NCI-H524 (cell line): ENCODE measurements around the gene NRG3.

Source experiments
- DNase-seq, 2 experiments: peaks; one replicate each; lab custom pipeline; 2025; lab: John Stamatoyannopoulos, UW

NRG3 gene

DNA sequence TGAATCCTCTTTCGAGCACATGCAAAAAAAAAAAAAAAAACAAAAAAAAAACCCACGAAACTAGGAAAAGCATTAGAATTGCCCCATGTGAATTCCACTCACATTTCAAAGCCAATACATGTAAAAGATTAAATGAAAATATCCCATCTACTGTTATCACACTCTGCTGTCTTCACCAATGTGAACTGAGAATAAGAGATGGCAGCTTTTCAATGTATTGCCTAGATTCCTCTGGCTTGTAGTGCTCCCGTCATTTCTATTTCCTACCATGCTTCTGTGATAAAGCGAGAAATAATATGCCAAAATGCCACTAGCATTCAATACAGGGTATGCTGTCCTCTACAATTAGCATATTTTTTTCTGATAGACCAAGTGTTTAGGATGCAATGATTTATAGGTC, 517.0 kb downstream of the NRG3 start:
- DNase-seq: no peak

DNA sequence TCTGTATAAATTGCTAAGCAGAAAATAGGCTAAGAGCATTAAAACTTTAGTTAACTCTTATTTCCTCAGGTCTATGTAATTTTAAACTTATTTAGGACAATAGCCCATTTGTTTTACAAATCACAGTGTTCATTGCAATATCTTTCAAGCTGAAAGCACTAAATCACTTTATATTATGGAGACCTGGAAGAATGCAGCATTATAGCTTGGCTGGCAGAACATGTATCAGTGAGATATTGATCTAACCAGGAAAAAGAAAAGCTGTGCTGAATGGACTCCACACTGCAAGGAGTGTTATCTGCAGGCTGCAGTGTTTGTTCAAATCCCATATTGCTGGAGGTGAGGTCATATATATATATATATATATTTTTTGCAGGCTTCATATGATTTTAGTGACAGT, 517.5 kb downstream of the NRG3 start:
- no peak for DNase-seq

DNA sequence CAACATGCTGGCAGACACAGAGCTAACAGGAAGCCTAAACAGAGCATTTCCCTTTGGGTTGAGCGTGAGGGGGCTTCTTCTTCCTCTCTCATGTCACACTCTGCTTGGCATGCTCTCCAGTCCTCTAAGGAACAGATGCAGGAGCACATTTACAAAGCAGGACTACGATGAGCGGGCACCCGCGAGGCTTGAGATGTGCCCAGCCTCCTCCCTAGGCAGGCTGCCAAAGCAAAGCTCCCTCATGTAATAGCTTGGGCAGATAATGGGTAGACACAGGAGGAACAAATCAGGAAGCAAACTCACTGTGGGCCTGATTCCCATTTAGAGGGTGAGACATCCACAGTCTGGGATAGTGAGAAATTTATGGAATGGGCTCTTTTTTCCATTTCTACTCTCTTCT, 519.1 kb downstream of the NRG3 start:
- peak in 1 of 2 experiments; percentile 18 for DNase-seq

DNA sequence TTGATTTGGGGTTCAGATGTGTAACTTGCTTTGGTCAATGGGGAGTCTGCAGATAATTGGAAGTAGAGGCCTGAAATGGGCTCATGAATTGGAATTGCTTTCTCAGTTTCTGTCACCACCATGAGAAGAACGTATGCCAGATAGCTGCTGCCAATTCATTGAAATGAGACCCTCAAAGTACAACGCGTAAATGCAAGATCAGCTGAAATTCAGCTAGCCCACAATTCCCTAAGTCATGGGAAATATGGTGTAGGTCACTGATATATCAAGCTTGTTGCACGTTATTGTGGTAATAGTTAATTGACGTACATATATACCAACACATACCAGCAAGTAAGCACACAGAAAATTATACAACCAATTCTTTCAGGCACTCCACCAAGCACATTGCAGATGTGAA, 520.0 kb downstream of the NRG3 start:
- DNase-seq: no peak

DNA sequence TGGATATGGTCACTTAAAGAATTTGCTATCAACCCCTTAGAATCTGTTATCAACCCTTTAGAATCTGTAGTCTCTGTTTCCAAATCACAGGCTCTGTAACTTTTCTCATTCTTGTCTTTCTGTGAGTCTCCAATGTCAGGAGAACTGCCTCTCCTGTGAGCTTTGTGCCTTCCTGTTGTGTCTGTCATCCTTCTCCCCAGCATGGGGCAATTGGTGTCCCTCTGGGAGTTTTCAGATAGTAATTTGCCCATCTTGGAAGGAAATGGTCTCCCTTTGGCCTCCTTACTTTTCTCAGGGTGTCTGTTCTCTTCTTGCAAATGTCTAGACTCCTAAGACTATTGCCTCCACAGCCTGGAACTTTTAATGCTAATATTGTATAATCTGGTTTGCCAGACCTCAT, 521.9 kb downstream of the NRG3 start:
- DNase-seq: no peak

DNA sequence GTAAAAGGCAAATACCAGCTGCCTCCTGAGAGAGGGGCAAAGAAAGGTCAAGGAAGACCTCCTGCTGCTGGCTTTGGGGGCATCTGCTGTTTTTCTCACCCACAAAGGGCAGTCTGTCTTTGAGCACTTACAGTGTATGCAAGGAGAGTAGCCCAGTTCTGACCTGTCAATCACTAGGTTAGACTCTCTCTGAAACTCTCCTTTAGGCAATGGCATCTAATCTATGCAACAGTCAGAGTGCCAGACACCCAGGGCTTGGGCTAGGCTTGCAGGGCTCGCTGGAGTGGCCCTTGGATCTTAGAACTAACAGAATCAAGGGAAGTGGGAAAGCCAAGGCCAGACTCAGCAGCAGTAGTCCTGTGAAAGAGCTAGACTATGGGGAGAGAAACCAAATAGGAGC, 522.9 kb downstream of the NRG3 start:
- peak; percentile 60 to 71 for DNase-seq

DNA sequence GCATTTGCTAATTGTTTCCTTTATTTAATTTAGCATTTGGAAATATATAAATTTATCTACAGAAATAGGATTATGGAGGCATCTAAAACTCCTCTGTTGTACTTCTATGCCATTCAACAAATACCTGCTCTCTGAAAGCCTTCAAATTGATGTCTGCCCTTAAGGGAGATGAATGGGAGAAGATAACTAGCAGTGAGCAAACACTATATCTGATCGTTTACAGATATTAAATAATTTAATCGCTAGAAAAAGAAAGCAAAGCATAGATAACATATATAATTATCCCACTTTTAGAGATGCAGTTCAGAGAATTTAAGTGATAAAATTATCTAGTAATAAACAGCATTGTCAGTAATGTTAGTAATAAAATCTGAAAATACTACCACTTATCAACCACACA, 524.9 kb downstream of the NRG3 start:
- DNase-seq: no peak

DNA sequence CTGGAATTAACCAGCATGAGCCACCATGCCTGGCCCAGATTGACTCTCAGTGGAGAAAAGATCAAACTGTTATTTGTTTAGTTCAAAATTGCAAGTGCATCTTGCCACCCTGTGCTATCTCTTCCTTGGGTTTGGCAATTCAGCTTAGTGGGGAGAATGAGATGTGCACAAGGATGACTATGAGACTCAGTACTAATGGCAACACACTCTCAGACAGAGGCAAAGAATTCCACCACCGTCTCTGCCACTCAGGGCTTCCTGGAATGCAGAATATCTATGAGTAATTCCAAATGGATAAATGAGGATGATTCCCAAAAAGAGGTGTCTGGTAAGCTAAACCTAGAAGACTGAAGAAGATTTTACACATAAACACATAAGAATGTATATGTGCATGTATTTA, 525.8 kb downstream of the NRG3 start:
- no peak for DNase-seq

DNA sequence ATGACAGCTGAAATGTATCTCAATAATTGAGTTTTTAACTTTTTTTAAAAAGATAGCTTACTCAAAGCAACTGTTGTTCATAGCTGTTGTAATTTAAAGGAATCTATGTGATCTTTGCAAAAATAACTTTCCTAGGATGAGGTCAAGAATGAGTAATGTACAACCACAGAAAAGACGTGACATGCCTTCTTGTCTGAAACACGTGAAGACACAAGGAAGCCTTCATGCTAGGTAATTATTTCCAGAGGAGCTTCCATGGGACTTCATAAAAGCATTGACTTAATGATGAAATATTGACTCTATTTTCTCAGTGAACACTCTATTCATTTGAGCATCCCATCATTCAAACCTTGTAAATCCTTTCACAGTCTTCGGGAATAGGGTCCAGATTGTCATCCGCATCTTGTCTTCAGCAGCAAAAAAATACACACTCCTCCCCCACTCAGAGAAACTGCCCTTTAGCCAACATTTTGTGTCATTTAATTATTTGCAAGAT, 528.0 kb downstream of the NRG3 start:
- DNase-seq: no peak

DNA sequence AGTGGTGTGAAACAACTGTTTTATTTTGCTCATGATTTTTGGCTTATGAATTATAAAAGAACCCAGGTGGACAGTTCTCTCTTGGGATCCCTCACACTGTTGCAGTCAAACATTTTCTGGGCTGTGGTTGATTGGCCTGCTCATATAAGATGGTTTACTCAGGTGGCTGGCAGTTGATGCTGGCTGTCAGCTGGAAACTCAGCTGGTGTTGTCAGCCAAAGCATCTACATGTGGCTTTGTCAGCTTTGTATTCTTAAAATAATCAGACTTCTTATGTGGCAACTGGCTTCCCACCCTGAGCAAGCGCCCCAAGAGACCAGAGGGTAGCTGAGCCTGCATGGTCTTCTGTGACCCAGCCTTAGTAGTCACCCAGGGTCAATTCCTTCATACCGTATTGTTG, 534.7 kb downstream of the NRG3 start:
- no peak for DNase-seq

DNA sequence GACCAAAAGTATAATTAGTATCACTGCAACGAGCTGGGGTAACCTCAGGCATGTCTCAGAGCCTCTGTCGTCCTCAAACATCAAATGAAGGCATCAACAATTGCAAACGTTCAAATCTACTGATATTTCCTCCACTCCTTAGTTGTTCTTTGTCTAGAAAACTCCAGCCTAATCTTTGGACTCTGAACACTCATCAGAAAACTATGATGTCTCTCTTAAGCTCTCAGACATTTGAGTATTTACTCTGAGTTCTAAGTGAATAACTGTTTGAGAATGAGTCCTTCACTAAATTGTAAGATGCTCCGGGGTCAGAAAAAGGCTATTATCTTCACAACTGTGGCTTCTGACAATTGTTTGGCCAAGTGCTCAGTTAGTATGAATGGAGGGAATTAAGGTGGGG, 536.4 kb downstream of the NRG3 start:
- DNase-seq: no peak

DNA sequence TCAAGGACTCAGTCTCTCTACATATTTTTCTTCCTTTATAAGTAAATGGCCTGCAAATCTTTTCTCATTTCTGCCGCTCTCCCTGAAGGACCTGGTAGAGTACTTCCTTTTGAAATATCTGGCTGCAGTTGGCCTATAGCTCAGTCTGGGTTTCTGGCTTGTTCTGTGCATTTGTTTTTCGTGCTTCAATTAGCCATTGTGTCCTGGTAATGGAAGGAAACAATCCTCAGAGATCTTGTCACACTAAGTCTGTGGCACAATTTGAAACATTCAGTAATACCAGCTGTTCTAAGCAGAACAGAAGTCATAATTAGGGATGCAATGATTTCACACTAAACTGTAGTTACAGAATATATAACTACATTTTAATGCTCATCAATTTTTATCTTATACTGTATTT, 545.0 kb downstream of the NRG3 start:
- DNase-seq: no peak

DNA sequence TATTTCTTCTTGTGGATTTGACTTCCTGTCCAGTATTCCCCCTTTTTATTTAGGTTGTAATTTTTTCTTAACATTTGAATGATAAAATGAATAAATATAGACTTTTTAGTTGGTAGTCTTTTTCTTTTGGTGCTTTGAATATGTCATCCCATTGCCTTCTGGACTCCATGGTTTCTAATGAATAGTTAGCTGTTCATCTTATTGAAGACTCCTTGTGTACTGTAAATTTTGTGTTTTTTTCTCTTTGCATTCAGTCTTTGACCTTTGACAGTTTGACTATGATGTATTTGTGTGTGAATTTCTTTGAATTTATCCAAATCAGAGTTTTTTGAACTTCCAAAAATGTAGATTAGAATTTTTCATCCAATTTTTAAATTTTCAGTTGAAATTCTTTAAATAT, 554.3 kb downstream of the NRG3 start:
- no peak for DNase-seq

DNA sequence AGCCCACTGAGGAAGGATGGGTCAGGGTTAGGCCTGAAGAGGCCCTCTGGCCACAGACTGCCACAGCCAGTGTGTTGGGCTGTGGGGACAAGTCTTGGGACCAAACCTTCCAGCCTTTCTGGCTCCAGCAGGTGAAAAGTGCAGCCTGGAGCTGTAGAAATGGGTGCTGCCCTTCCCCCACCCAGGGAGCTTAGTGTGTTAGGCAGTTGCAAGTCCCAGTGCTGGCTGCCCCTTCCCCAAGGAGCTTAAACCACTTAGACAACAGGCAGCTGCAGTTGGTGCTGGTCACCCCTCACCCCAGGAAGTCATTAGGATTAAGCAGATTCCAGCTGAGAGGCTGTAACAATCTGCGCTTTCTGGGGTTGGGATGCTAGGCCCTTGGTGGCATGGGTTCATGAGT, 563.3 kb downstream of the NRG3 start:
- peak; percentile 44 to 78 for DNase-seq

DNA sequence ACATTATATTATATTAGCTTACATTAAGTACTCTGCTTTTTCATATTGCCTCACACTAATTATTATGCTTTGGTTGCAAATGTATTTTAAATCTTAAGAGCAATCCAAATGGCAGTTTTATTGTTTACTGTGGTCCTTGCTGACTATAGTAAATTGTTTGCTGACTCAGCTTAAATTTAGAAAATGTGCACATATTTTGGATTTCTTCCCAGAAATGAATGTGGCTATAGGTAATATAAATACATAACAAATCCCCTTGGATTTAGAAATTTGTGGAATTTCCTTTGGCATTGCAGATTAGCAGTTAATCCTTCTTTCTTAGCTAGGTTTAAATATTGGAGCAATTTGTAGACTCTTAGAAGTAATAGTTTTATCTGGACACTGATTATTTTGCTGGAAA, 565.8 kb downstream of the NRG3 start:
- no peak for DNase-seq

DNA sequence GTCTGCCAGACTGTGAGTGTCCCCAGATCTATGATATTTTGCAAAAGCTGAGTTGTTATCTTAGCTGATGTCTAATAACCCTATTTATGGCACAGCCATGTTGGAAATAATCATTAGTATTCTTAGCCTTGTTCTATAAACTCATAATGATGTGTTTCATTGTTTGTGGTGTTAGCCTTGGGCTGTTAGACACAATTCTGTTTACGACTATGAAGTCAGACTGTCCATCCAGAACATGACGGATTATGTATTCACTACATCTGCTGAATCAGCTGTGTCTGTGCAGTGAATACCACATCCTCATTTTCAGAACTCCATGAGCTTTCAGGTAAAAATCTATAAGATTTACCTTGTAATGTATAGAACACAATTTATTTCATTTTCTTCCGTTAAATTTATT, 577.1 kb downstream of the NRG3 start:
- no peak for DNase-seq

DNA sequence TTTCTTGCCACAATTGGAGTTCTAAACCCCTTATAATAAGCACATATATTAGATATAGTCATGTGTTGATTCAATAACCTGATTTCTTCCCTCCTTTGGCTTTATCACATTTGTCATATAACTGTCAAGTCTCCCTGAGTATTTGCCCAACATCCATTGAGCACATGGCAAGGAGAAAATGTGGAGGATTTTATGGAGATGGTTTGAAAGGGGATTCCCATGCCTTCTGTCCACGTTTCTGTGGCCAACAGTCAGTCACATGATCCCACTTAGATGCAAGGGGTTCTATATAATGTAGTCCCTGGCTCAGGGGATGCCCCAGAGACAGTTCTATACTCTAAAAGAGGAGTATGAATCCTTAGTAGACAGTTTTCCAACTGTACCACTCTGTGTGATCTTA, 577.7 kb downstream of the NRG3 start:
- DNase-seq: no peak

DNA sequence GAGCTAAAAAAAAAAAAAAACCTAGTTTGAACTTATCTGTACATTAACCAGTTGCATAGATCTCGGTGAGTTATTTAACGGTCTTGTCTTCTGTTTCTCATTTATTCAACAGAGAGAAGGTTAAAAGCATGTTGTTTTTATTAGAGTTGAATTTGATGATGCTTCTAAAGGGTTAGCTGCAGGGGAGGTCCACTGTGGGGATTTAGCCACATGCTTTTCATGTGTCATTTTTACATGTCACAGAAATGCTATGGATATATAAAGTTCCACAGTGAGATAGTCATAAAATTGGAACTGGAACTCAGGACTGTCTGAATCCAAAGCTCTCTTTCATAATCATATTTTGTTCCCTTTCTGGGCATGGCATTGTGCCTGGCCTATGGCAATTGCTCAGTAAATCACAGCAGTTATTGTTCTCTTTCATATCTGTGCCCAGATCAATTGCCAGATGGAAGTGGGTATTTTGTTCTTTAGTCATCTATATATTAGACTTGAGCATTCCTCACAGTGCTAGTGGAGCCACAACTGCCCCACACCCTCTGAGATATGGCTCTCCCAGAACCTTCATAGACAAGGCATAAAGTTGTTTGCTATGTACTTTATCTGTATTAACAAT, 578.8 kb downstream of the NRG3 start:
- DNase-seq: no peak

DNA sequence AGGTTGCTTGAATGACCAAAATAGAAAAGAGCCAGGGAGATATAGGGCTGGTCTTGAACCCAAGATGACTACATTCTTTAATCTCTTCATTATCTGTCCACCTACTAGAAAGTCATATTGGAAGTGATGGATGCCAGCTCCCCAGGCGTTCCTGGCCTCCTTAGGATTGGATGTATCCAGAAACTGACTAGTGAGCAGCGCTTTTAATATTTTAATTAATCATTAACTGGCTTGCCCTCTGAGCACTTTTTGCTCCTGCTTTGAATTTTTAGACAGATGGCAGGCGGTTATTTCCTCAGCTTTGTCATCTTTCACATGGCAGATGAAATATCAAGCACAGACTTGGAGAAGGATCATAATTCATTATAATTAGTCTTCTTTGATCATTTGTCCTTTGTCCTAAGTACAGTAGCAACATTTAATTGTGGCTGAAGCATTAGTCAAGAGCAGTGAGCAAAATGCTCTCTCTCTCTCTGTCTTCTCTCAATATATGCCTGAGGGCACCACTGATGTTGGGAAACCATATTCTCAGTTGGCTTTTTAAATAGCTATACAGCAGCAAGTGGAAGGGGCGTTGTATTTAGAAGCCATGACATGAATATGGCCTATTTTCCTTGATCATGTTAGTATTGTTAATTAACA, 588.0 kb downstream of the NRG3 start:
- peak; percentile 18 to 73 for DNase-seq

DNA sequence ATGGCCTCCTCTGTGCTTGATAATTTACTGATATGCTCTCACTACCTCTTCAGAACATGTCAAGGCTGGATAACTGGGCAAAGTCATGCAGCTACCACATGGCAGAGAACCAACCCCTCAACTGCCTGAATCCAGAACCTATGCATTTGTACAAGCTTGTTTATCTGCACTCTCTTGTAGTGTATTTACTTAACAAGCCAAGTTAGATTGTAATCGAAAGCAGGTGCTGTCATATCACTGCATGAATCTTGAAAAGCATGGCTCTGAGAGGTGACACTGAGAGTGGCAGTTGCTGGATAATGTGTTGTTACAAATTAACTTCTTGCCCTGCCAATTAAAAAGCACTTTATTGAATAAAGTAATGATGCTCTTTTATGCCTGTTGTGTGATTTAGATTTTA, 588.6 kb downstream of the NRG3 start:
- no peak for DNase-seq

DNA sequence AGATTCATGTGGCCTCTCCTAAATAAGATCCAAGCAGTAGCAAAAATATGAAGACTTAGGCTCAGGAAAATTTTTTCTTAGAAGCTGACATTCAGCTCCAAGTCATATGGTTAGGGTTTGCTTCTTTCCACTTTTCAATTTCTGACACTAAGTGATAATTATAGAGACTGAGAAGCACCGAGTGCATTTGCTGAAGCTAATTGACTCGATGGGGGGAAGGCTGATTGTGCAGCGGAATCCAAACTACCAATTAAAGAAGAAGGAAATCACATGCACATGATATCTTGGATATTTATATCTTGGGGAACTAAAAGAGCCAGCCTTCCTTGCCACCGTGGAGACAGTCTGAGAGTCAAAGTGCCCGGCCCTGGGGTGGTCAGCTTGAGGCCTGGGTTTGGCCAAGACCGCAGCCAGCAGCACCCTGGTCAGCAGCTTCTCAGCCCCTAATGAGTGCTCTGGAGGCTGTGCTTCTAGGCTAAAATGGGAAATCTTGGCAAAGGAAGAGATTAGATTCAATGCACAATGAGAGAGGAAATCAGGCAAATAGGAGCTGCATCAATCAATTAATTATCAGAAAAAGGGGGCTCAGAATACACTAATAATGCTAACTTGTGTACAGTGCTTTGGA, 589.3 kb downstream of the NRG3 start:
- no peak for DNase-seq

DNA sequence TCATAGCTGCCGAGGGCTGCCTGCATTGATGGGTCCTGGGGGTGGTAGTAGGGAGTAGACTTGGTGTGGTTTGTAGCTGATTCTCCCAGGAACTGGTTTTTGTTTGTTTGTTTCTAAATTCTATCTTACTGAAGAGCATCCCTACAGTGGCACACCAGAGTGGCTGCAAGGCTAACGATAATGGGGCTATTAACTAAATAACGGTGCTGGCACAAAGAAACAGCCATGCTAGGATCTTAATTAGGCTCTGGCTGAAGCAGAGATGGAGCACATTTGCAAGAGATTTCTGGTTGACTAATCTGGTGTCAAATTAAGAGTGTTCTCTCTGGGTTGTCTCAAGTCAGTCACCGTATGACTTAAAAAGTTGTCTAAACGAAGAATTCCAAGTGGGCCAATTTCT, 590.0 kb downstream of the NRG3 start:
- no peak for DNase-seq

DNA sequence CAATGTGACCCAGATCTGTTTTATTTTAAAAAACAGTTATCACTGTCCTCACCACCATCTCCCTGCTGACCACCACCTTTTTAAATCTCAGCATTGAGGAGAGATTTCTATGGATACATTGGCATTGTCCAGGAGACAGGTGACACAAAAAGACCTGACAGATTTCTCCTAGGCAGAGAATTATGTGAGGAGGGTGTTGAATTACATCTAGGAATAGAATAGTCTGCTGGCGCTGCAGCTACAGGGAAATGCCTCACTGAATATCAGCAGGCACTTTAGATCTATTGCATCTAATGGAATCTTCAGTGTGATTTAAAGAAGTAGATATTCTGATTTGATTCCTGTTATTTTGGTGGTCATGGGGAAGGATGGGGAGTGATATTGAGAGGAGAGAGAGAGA, 593.5 kb downstream of the NRG3 start:
- DNase-seq: peak in 1 of 2 experiments; percentile 13
